ENCODE data around the gene WDR46. TPM values are rescaled to one million over a fixed set of nuclear protein-coding genes. Genes with fewer than 3 reads are reported as not detected.

The WDR46 gene
- total and polyA plus RNA-seq, 2 of the 13 experiments (the other 11 are each of a cell fraction or from before 2014, with no cell fraction given) = 47.4 to 105 TPM

DNA sequence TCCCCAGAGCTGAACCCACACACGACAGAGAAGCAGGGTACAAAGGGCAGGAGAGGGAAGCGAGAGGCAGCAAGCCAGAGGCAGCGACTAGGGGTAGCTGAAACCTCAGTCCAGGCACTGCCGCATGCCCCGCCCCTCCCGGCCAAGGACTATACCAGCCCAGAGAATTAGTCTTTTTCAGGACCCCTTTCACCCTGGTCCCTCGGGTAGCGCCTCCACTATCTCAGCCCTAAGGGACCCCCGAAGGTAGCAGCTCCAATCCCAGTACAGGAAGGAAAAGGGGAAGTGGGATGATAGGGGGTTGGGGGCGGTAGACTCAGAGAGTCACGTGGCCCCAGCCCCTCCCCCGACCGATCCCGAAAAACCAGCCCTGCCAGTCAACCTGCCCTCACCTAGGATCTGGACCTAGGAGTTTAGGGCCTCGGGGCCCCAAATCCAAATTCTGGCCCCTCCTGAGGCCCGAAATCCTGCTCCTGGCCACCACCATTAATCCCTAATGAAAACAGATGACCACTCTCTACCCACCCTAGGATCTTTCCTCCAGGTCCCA, 8.4 kb upstream of the WDR46 start (continued):
- TF ChIP-seq, protein P1, sequence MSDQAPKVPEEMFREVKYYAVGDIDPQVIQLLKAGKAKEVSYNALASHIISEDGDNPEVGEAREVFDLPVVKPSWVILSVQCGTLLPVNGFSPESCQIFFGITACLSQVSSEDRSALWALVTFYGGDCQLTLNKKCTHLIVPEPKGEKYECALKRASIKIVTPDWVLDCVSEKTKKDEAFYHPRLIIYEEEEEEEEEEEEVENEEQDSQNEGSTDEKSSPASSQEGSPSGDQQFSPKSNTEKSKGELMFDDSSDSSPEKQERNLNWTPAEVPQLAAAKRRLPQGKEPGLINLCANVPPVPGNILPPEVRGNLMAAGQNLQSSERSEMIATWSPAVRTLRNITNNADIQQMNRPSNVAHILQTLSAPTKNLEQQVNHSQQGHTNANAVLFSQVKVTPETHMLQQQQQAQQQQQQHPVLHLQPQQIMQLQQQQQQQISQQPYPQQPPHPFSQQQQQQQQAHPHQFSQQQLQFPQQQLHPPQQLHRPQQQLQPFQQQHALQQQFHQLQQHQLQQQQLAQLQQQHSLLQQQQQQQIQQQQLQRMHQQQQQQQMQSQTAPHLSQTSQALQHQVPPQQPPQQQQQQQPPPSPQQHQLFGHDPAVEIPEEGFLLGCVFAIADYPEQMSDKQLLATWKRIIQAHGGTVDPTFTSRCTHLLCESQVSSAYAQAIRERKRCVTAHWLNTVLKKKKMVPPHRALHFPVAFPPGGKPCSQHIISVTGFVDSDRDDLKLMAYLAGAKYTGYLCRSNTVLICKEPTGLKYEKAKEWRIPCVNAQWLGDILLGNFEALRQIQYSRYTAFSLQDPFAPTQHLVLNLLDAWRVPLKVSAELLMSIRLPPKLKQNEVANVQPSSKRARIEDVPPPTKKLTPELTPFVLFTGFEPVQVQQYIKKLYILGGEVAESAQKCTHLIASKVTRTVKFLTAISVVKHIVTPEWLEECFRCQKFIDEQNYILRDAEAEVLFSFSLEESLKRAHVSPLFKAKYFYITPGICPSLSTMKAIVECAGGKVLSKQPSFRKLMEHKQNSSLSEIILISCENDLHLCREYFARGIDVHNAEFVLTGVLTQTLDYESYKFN (CRISPR knock-in tag; conservative IDR thresholded peaks at IDR 0.05) = peak; percentile 44
- TF ChIP-seq ZNF746 (CRISPR knock-in tag; IDR thresholded peaks at IDR 0.05) (peak; percentile 54; the same call in 1 of the 2 replicates), BORCS8-MEF2B (CRISPR knock-in tag; IDR thresholded peaks at IDR 0.05) (0 out of 2 replicates have a peak, but pooled peaks have one; percentile 38), TSC22D2 (CRISPR knock-in tag; IDR thresholded peaks at IDR 0.05; ENCODE audit: borderline replicate concordance) (no peak), CBX2 (IDR thresholded peaks at IDR 0.05; ENCODE audit: low read depth, low read length) (no peak), CBX2 (CRISPR knock-in tag; IDR thresholded peaks at IDR 0.05; ENCODE audit: low read depth) (0 out of 2 replicates have a peak, but pooled peaks have one; percentile 31), MYC (CRISPR knock-in tag; IDR thresholded peaks at IDR 0.05; ENCODE audit: borderline replicate concordance) (peak; percentile 42; the same call in 1 of the 2 replicates), SPEN (CRISPR knock-in tag; IDR thresholded peaks at IDR 0.05; ENCODE audit: low read depth) (0 out of 2 replicates have a peak, but pooled peaks have one; percentile 27), SALL1 (CRISPR knock-in tag; IDR thresholded peaks at IDR 0.05) (peak; percentile 10; the same call in 1 of the 2 replicates), ZSCAN9 (CRISPR knock-in tag; IDR thresholded peaks at IDR 0.05; ENCODE audit: borderline replicate concordance) (no peak), GFI1 (CRISPR knock-in tag; IDR thresholded peaks at IDR 0.05; ENCODE audit: borderline replicate concordance) (0 out of 2 replicates have a peak, but pooled peaks have one; percentile 49), MXI1 (IDR thresholded peaks at IDR 0.05; ENCODE audit: borderline replicate concordance, low read depth, low read length) (0 out of 3 replicates have a peak, but pooled peaks have one; percentile 17), ZNF572 (CRISPR knock-in tag; IDR thresholded peaks at IDR 0.05) (peak; percentile 53; the same call in 1 of the 2 replicates), ZBTB7A (CRISPR knock-in tag; IDR thresholded peaks at IDR 0.05) (0 out of 2 replicates have a peak, but pooled peaks have one; percentile 56), ZFY (CRISPR knock-in tag; IDR thresholded peaks at IDR 0.05) (peak; percentile 37; the same call in 1 of the 2 replicates), ZNF33B (CRISPR knock-in tag; IDR thresholded peaks at IDR 0.05) (0 out of 2 replicates have a peak, but pooled peaks have one; percentile 84), ZNF891 (CRISPR knock-in tag; IDR thresholded peaks at IDR 0.05) (peak; percentile 82; the same call in 1 of the 2 replicates), HDAC1 (CRISPR knock-in tag; IDR thresholded peaks at IDR 0.05) (peak; percentile 58; the same call in 1 of the 2 replicates), SAP130 (CRISPR knock-in tag; IDR thresholded peaks at IDR 0.05; ENCODE audit: low read depth) (peak; percentile 17; the same call in 1 of the 2 replicates)
- TF ChIP-seq, protein P2, sequence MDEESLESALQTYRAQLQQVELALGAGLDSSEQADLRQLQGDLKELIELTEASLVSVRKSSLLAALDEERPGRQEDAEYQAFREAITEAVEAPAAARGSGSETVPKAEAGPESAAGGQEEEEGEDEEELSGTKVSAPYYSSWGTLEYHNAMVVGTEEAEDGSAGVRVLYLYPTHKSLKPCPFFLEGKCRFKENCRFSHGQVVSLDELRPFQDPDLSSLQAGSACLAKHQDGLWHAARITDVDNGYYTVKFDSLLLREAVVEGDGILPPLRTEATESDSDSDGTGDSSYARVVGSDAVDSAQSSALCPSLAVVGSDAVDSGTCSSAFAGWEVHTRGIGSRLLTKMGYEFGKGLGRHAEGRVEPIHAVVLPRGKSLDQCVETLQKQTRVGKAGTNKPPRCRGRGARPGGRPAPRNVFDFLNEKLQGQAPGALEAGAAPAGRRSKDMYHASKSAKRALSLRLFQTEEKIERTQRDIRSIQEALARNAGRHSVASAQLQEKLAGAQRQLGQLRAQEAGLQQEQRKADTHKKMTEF (CRISPR knock-in tag; IDR thresholded peaks at IDR 0.05) = 0 out of 2 replicates have a peak, but pooled peaks have one; percentile 18
- TF ChIP-seq, protein P3, sequence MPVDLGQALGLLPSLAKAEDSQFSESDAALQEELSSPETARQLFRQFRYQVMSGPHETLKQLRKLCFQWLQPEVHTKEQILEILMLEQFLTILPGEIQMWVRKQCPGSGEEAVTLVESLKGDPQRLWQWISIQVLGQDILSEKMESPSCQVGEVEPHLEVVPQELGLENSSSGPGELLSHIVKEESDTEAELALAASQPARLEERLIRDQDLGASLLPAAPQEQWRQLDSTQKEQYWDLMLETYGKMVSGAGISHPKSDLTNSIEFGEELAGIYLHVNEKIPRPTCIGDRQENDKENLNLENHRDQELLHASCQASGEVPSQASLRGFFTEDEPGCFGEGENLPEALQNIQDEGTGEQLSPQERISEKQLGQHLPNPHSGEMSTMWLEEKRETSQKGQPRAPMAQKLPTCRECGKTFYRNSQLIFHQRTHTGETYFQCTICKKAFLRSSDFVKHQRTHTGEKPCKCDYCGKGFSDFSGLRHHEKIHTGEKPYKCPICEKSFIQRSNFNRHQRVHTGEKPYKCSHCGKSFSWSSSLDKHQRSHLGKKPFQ (CRISPR knock-in tag; IDR thresholded peaks at IDR 0.05; ENCODE audit: insufficient replicate concordance) = peak; percentile 30
- TF ChIP-seq, protein P4, sequence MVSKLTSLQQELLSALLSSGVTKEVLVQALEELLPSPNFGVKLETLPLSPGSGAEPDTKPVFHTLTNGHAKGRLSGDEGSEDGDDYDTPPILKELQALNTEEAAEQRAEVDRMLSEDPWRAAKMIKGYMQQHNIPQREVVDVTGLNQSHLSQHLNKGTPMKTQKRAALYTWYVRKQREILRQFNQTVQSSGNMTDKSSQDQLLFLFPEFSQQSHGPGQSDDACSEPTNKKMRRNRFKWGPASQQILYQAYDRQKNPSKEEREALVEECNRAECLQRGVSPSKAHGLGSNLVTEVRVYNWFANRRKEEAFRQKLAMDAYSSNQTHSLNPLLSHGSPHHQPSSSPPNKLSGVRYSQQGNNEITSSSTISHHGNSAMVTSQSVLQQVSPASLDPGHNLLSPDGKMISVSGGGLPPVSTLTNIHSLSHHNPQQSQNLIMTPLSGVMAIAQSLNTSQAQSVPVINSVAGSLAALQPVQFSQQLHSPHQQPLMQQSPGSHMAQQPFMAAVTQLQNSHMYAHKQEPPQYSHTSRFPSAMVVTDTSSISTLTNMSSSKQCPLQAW (CRISPR knock-in tag; IDR thresholded peaks at IDR 0.05) = peak; percentile 6; the same call in 1 of the 2 replicates
